ENCODE results near the gene AKAP8. TPM values are rescaled to one million over a fixed set of nuclear protein-coding genes. Genes with fewer than 3 reads are reported as not detected.

Gene AKAP8
- total and polyA plus RNA-seq, 2 experiments from 2014 or later: 22.4 to 36.5 TPM

GRCh38 chr19:15390814-15391213 is 11.2 kb upstream of the AKAP8 start:
- peaks cover 1% of the 10 kb centered on the region for H3K27me3 Mint-ChIP-seq (ENCODE audit: insufficient read depth, low read depth, poor library complexity)
- Histone ChIP-seq H3K27ac (ENCODE audit: low read depth) (0 out of 2 replicates have a peak overlapping the region, but pooled peaks have one; percentile 42), H3K4me1 (ENCODE audit: insufficient read depth) (no peaks in the 10 kb centered on the region), H3K79me2 (replicated peaks; ENCODE audit: insufficient read depth) (peaks cover 78% of the 10 kb centered on the region), H3K27me3 (ENCODE audit: insufficient read depth) (no peaks in the 10 kb centered on the region), H3K36me3 (ENCODE audit: insufficient read depth) (peaks cover 20% of the 10 kb centered on the region), H3K4me3 (no peak overlapping the region), H4K20me1 (replicated peaks; ENCODE audit: insufficient read depth) (peaks cover 14% of the 10 kb centered on the region), H2AFZ (no peak overlapping the region), H3F3A (replicated peaks; ENCODE audit: low read depth) (no peaks in the 10 kb centered on the region), H3K4me2 (no peak overlapping the region), H3K9me2 (ENCODE audit: insufficient read depth) (no peaks in the 10 kb centered on the region)
- H3K27ac Mint-ChIP-seq: no peak overlapping the region
- peaks cover 70% of the 10 kb centered on the region for H3K36me3 Mint-ChIP-seq (ENCODE audit: low read depth)
- H3K4me1 Mint-ChIP-seq: no peaks in the 10 kb centered on the region
- no peaks in the 10 kb centered on the region; the same call in 2 of the 3 replicates for H3K9me3 Mint-ChIP-seq
- DNase-seq (ENCODE audit: low spot score): no peak
- TF ChIP-seq NANOG (IDR thresholded peaks at IDR 0.05; ENCODE audit: borderline replicate concordance) (no peak), JUNB (IDR thresholded peaks at IDR 0.05; ENCODE audit: unreplicated experiment) (no peak), ETS1 (IDR thresholded peaks at IDR 0.05) (no peak), ZNF331 (CRISPR knock-in tag; IDR thresholded peaks at IDR 0.05; ENCODE audit: low read depth) (no peak), EZH2phosphoT487 (IDR thresholded peaks at IDR 0.05; ENCODE audit: unreplicated experiment) (no peak), EZH2 (IDR thresholded peaks at IDR 0.05; ENCODE audit: low read depth, unreplicated experiment) (no peak), ZNF462 (CRISPR knock-in tag; IDR thresholded peaks at IDR 0.05) (no peak), ZNF114 (CRISPR knock-in tag; IDR thresholded peaks at IDR 0.05) (no peak)
- H3K4me3 Mint-ChIP-seq: no peak overlapping the region
- no peak for ATAC-seq

All from GM23338 (cell line).